HepG2 (cell line): ENCODE data around the gene SPIN1. TPM values are rescaled to one million over a fixed set of nuclear protein-coding genes. Genes with fewer than 3 reads are reported as not detected.
A peak's percentile ranks its signal among the peaks of the same experiment; 100 is the strongest.

ENCODE experiments used
- CBX2 ChIP-seq, 2 experiments: fragments of 200-600 bp in 1 of 2; sonication (generic); formaldehyde crosslinking in 1 of 2; IDR thresholded peaks; 2 replicates each; pipeline versions ENCODE4 v1.7.0 to v1.8.1; 2018 to 2022; ENCODE audit warnings: low read depth in 2 of 2, low read length in 1 of 2, mild to moderate bottlenecking in 1 of 2, missing genetic modification reagents in 1 of 2
- CREM ChIP-seq, 2 experiments: sonication (generic) in 1 of 2; formaldehyde crosslinking in 1 of 2; IDR thresholded peaks; 2 replicates each; pipeline versions ENCODE4 v1.4.0 to v1.6.1; 2016 to 2020; ENCODE audit warnings: antibody characterized with exemption in 1 of 2, mild to moderate bottlenecking in 1 of 2, missing genetic modification reagents in 1 of 2
- DMAP1 ChIP-seq: IDR thresholded peaks from 2 replicates; pipeline ENCODE4 v1.6.1; 2016
- GFI1 ChIP-seq: sonication (generic); formaldehyde crosslinking; IDR thresholded peaks from 2 replicates; pipeline ENCODE4 v1.5.0; 2020; ENCODE audit warnings: missing genetic modification reagents, mild to moderate bottlenecking, borderline replicate concordance
- HIVEP1 ChIP-seq: sonication (generic); formaldehyde crosslinking; IDR thresholded peaks from 2 replicates; pipeline ENCODE4 v1.4.0; 2020; ENCODE audit warnings: mild to moderate bottlenecking, missing genetic modification reagents
- HMG20A ChIP-seq: IDR thresholded peaks from 2 replicates; pipeline ENCODE4 v1.6.1; 2016; ENCODE audit warnings: borderline replicate concordance
- JUND ChIP-seq: sonication (generic); formaldehyde crosslinking; IDR thresholded peaks from 2 replicates; pipeline ENCODE4 v1.8.0; 2022; ENCODE audit warnings: mild to moderate bottlenecking, missing genetic modification reagents
- MBNL3 ChIP-seq: fragments of 250-450 bp; sonication (Bioruptor Pico); conservative IDR thresholded peaks from 2 replicates; pipeline ENCODE4 v1.8.0; 2022; ENCODE audit warnings: mild to moderate bottlenecking, inconsistent platforms
- MYNN ChIP-seq: sonication (generic); formaldehyde crosslinking; IDR thresholded peaks from 2 replicates; pipeline ENCODE4 v1.4.0; 2020; ENCODE audit warnings: mild to moderate bottlenecking, low read depth, missing genetic modification reagents
- NBN ChIP-seq: fragments of 450-650 bp; conservative IDR thresholded peaks from 2 replicates; pipeline ENCODE4 v1.6.1; 2017
- NONO ChIP-seq, 2 experiments: fragments of 450-650 bp in 1 of 2; sonication (generic) in 1 of 2; formaldehyde crosslinking in 1 of 2; IDR thresholded peaks in 1 of 2; conservative IDR thresholded peaks in 1 of 2; 2 replicates each; pipeline versions ENCODE4 v1.6.1 to v1.8.0; 2017 to 2022; ENCODE audit warnings: mild to moderate bottlenecking in 1 of 2, missing genetic modification reagents in 1 of 2, moderate library complexity in 1 of 2
- RBAK ChIP-seq: sonication (generic); formaldehyde crosslinking; IDR thresholded peaks from 2 replicates; pipeline ENCODE4 v1.5.1; 2020; ENCODE audit warnings: mild to moderate bottlenecking, missing genetic modification reagents
- SIN3B ChIP-seq: fragments of 150-350 bp; IDR thresholded peaks from 2 replicates; pipeline ENCODE4 v1.6.1; 2014; ENCODE audit warnings: low read length
- SSRP1 ChIP-seq: IDR thresholded peaks from 2 replicates; pipeline ENCODE4 v1.6.1; 2016; ENCODE audit warnings: control low read depth
- YY1 ChIP-seq: IDR thresholded peaks from 2 replicates; pipeline ENCODE4 v1.6.1; 2011; ENCODE audit warnings: low read length, low read depth, moderate library complexity, mild to moderate bottlenecking; ENCODE audit not compliant: insufficient read depth, insufficient replicate concordance
- ZNF367 ChIP-seq: sonication (generic); formaldehyde crosslinking; IDR thresholded peaks from 2 replicates; pipeline ENCODE4 v1.4.0; 2020; ENCODE audit warnings: missing genetic modification reagents, borderline replicate concordance
- ZSCAN25 ChIP-seq: sonication (generic); formaldehyde crosslinking; IDR thresholded peaks from 2 replicates; pipeline ENCODE4 v1.8.0; 2022; ENCODE audit warnings: mild to moderate bottlenecking, missing genetic modification reagents
- polyA plus RNA-seq, 8 experiments: library from polyadenylated mRNA; depleted of rRNA in 3 of 8; stranded (reverse) in 7 of 8; unstranded in 1 of 8; fragments of >200 nt; fragmentation: Illumina TruSeq in 4 of 8; extraction: Trizol in 4 of 8; gene quantifications; 2 replicates each; pipeline versions ENCODE4 v1.2.1 to v1.2.3, GENCODE V29; 2011 to 2016; ENCODE audit warnings: low read depth in 4 of 8, missing spikeins in 1 of 8, mixed read lengths in 1 of 8; ENCODE audit not compliant: insufficient read depth in 1 of 8
- total RNA-seq, 5 experiments: library from RNA; depleted of rRNA; stranded (reverse); fragments of >200 nt; fragmentation: Illumina TruSeq; extraction: Trizol; gene quantifications; 2 replicates each; pipeline ENCODE4 v1.2.3, GENCODE V29; 2016; ENCODE audit warnings: low read depth in 1 of 5
- TF ChIP-seq, protein P1 (sequence below): sonication (generic); formaldehyde crosslinking; conservative IDR thresholded peaks from 2 replicates; pipeline ENCODE4 v1.8.0; 2022; ENCODE audit warnings: mild to moderate bottlenecking, moderate library complexity, missing genetic modification reagents
- TF ChIP-seq, protein P2 (sequence below): sonication (generic); formaldehyde crosslinking; IDR thresholded peaks from 2 replicates; pipeline ENCODE4 v1.4.0; 2020; ENCODE audit warnings: low read depth, mild to moderate bottlenecking, missing genetic modification reagents
- TF ChIP-seq, protein P3 (sequence below): sonication (generic); formaldehyde crosslinking; IDR thresholded peaks from 2 replicates; pipeline ENCODE4 v1.4.0; 2020; ENCODE audit warnings: missing genetic modification reagents
- TF ChIP-seq, protein P4 (sequence below): sonication (generic); formaldehyde crosslinking; IDR thresholded peaks from 2 replicates; pipeline ENCODE4 v1.8.0; 2022; ENCODE audit warnings: missing genetic modification reagents, mild to moderate bottlenecking, moderate library complexity, borderline replicate concordance
- TF ChIP-seq, protein P5 (sequence below): sonication (generic); formaldehyde crosslinking; IDR thresholded peaks from 2 replicates; pipeline ENCODE4 v1.5.0; 2020; ENCODE audit warnings: missing genetic modification reagents

Gene SPIN1
- total and polyA plus RNA-seq, 2 of the 13 experiments (the other 11 are each of a cell fraction or from before 2014, with no cell fraction given): 20.0 to 24.3 TPM

GRCh38 chr9:88387552-88388202 is 567 bp upstream of the SPIN1 start (continued):
- TF ChIP-seq, protein P1, sequence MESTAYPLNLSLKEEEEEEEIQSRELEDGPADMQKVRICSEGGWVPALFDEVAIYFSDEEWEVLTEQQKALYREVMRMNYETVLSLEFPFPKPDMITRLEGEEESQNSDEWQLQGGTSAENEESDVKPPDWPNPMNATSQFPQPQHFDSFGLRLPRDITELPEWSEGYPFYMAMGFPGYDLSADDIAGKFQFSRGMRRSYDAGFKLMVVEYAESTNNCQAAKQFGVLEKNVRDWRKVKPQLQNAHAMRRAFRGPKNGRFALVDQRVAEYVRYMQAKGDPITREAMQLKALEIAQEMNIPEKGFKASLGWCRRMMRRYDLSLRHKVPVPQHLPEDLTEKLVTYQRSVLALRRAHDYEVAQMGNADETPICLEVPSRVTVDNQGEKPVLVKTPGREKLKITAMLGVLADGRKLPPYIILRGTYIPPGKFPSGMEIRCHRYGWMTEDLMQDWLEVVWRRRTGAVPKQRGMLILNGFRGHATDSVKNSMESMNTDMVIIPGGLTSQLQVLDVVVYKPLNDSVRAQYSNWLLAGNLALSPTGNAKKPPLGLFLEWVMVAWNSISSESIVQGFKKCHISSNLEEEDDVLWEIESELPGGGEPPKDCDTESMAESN: no peak
- no peak for TF ChIP-seq SIN3B
- no peak for TF ChIP-seq NONO (IDR thresholded peaks at IDR 0.05)
- no peak for TF ChIP-seq NONO (CRISPR knock-in tag; conservative IDR thresholded peaks at IDR 0.05)
- TF ChIP-seq, protein P2, sequence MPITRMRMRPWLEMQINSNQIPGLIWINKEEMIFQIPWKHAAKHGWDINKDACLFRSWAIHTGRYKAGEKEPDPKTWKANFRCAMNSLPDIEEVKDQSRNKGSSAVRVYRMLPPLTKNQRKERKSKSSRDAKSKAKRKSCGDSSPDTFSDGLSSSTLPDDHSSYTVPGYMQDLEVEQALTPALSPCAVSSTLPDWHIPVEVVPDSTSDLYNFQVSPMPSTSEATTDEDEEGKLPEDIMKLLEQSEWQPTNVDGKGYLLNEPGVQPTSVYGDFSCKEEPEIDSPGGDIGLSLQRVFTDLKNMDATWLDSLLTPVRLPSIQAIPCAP (CRISPR knock-in tag): no peak
- TF ChIP-seq, protein P3, sequence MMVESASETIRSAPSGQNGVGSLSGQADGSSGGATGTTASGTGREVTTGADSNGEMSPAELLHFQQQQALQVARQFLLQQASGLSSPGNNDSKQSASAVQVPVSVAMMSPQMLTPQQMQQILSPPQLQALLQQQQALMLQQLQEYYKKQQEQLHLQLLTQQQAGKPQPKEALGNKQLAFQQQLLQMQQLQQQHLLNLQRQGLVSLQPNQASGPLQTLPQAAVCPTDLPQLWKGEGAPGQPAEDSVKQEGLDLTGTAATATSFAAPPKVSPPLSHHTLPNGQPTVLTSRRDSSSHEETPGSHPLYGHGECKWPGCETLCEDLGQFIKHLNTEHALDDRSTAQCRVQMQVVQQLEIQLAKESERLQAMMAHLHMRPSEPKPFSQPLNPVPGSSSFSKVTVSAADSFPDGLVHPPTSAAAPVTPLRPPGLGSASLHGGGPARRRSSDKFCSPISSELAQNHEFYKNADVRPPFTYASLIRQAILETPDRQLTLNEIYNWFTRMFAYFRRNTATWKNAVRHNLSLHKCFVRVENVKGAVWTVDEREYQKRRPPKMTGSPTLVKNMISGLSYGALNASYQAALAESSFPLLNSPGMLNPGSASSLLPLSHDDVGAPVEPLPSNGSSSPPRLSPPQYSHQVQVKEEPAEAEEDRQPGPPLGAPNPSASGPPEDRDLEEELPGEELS (CRISPR knock-in tag): no peak
- TF ChIP-seq DMAP1 (CRISPR knock-in tag): peak; percentile 43; the same call in 1 of the 2 replicates
- no peak for TF ChIP-seq MYNN
- TF ChIP-seq GFI1 (CRISPR knock-in tag): no peak
- no peak for TF ChIP-seq ZSCAN25 (CRISPR knock-in tag)
- no peak for TF ChIP-seq HMG20A (CRISPR knock-in tag)
- no peak for TF ChIP-seq JUND (CRISPR knock-in tag)
- no peak for TF ChIP-seq SSRP1 (CRISPR knock-in tag)
- TF ChIP-seq RBAK (CRISPR knock-in tag): no peak
- no peak for TF ChIP-seq NBN
- TF ChIP-seq CREM (IDR thresholded peaks at IDR 0.05): no peak
- TF ChIP-seq CREM (CRISPR knock-in tag; IDR thresholded peaks at IDR 0.05): no peak
- TF ChIP-seq, protein P4, sequence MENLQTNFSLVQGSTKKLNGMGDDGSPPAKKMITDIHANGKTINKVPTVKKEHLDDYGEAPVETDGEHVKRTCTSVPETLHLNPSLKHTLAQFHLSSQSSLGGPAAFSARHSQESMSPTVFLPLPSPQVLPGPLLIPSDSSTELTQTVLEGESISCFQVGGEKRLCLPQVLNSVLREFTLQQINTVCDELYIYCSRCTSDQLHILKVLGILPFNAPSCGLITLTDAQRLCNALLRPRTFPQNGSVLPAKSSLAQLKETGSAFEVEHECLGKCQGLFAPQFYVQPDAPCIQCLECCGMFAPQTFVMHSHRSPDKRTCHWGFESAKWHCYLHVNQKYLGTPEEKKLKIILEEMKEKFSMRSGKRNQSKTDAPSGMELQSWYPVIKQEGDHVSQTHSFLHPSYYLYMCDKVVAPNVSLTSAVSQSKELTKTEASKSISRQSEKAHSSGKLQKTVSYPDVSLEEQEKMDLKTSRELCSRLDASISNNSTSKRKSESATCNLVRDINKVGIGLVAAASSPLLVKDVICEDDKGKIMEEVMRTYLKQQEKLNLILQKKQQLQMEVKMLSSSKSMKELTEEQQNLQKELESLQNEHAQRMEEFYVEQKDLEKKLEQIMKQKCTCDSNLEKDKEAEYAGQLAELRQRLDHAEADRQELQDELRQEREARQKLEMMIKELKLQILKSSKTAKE (CRISPR knock-in tag): no peak
- TF ChIP-seq MBNL3 (CRISPR knock-in tag): no peak
- TF ChIP-seq HIVEP1 (CRISPR knock-in tag): no peak
- TF ChIP-seq, protein P5, sequence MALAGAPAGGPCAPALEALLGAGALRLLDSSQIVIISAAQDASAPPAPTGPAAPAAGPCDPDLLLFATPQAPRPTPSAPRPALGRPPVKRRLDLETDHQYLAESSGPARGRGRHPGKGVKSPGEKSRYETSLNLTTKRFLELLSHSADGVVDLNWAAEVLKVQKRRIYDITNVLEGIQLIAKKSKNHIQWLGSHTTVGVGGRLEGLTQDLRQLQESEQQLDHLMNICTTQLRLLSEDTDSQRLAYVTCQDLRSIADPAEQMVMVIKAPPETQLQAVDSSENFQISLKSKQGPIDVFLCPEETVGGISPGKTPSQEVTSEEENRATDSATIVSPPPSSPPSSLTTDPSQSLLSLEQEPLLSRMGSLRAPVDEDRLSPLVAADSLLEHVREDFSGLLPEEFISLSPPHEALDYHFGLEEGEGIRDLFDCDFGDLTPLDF (CRISPR knock-in tag): no peak
- no peak for TF ChIP-seq ZNF367 (CRISPR knock-in tag)
- TF ChIP-seq CBX2 (IDR thresholded peaks at IDR 0.05; ENCODE audit: low read depth, low read length): no peak
- TF ChIP-seq CBX2 (CRISPR knock-in tag; IDR thresholded peaks at IDR 0.05; ENCODE audit: low read depth): no peak
- TF ChIP-seq YY1: no peak
